ENCODE data around the gene TMPRSS9.

The TMPRSS9 gene

GRCh38 chr19:2436384-2436783, 76.3 kb downstream of the TMPRSS9 start:
- H3K4me3 ChIP-seq (ENCODE audit: low read depth, low read length), result no peak overlapping the region
- no peak for DNase-seq (ENCODE audit: low read depth)
- TF ChIP-seq, protein P1, sequence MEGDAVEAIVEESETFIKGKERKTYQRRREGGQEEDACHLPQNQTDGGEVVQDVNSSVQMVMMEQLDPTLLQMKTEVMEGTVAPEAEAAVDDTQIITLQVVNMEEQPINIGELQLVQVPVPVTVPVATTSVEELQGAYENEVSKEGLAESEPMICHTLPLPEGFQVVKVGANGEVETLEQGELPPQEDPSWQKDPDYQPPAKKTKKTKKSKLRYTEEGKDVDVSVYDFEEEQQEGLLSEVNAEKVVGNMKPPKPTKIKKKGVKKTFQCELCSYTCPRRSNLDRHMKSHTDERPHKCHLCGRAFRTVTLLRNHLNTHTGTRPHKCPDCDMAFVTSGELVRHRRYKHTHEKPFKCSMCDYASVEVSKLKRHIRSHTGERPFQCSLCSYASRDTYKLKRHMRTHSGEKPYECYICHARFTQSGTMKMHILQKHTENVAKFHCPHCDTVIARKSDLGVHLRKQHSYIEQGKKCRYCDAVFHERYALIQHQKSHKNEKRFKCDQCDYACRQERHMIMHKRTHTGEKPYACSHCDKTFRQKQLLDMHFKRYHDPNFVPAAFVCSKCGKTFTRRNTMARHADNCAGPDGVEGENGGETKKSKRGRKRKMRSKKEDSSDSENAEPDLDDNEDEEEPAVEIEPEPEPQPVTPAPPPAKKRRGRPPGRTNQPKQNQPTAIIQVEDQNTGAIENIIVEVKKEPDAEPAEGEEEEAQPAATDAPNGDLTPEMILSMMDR (IDR thresholded peaks at IDR 0.05; ENCODE audit: low read depth, low read length, missing control alignments), result no peak
- in situ Hi-C loops (cut with HindIII; ENCODE audit: low sequenced_read_pairs), result no loop called here

DNA sequence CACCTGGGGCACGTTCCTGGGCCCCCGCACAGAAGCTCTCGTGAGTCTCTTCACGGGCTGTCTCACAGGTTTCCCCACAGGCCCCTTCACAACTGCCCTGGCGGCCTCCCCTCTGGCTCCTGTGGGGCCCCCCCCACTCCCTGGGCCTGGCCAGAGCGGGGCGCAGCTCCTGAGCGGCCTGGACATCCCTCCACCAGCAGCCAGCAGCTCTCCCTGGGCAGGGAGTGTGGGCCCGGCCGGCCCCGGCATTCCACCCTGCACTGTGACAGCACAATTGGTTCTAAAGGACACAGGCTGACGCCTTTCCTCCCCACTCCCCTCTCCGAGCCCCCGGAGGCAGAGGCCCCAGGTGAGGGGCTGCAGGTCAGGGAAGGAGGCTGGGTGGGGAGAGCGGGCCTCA, 76.9 kb downstream of the TMPRSS9 start:
- in situ Hi-C loops (cut with HindIII; ENCODE audit: low sequenced_read_pairs), result no loop called here
- TF ChIP-seq, protein P1 (IDR thresholded peaks at IDR 0.05; ENCODE audit: low read depth, low read length, missing control alignments), result no peak

GRCh38 chr19:2438178-2438577, 78.1 kb downstream of the TMPRSS9 start:
- TF ChIP-seq, protein P1 (IDR thresholded peaks at IDR 0.05; ENCODE audit: low read depth, low read length, missing control alignments), result no peak
- DNase-seq (ENCODE audit: low read depth), result no peak
- in situ Hi-C loops (cut with HindIII; ENCODE audit: low sequenced_read_pairs), result no loop called here
- H3K4me3 ChIP-seq (ENCODE audit: low read depth, low read length), result no peak overlapping the region

More for the DNA sequence above, 76.9 kb downstream of the TMPRSS9 start:
- H3K4me3 ChIP-seq (ENCODE audit: low read depth, low read length), result no peak overlapping the region
- no peak for DNase-seq (ENCODE audit: low read depth)

GRCh38 chr19:2440515-2440914, 80.5 kb downstream of the TMPRSS9 start:
- in situ Hi-C loops (cut with HindIII; ENCODE audit: low sequenced_read_pairs), result no loop called here
- TF ChIP-seq, protein P1 (IDR thresholded peaks at IDR 0.05; ENCODE audit: low read depth, low read length, missing control alignments), result no peak
- H3K4me3 ChIP-seq (ENCODE audit: low read depth, low read length), result no peak overlapping the region
- DNase-seq (ENCODE audit: low read depth), result no peak

DNA sequence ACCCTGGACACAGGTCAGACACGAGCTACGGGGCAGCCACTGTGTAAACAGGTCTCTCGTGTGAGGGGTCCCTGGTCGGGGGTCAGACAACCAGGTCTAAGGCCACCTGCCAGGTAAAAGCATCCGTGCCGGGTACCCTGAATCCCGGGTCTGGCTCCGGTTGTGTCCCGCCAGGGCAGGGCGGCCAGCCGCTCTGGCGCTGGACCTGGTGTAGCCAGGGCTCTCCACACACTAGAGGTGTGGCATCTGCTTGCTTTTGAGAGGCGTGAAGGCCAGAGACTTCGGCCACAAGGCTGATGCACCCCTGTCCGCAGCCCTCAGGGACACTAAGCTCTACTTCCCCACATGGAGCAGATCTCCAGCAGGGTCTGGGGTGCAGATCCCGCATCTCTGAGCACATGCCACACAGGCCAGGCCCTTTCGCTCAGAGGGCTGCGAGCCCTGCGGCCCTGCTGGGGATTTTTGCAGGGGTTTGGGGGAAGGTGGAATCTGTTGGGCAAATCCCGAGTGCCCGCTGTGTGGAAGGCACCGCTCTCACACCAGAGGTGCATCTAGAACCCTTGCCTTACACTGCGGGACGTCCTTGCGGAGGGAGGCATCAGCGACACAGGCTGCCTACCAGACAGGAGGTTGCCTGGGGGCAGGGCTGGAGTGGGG, 81.2 kb downstream of the TMPRSS9 start:
- in situ Hi-C loops (cut with HindIII; ENCODE audit: low sequenced_read_pairs), result no loop called here
- H3K4me3 ChIP-seq (ENCODE audit: low read depth, low read length), result no peak overlapping the region
- no peak for DNase-seq (ENCODE audit: low read depth)
- TF ChIP-seq, protein P1 (IDR thresholded peaks at IDR 0.05; ENCODE audit: low read depth, low read length, missing control alignments), result no peak

DNA sequence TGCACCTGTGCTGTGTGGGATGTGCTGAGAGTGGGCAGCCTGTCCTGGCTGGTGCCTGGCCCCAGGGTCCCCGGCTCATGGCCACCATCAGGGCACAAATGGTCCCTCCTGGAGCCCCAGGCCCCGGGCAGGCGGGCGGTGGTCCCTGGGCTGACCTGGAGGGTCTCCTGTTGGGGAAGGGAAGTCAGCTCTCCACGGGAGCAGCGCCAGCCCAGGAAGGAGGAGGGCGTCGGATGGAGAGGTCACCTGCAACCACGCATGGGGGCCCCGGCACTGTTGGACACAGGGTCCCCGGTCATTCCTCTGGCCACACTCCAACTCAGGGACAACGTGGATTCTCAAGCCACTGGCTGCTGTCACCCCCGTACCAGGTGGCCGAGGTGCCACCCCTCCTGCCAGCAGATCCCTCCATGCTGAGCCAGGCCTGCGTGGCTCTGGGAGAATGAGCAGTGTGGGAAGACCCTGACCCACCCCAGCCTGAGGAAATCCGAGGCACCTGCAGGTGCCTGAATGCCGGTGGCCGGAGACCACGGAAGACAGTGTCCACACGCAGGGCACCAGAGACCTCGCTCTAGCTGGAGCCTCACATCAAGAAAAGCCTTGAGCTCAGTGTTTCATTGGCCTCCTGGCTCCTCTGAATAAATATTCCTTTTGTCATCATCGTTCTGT, 83.2 kb downstream of the TMPRSS9 start:
- H3K4me3 ChIP-seq (ENCODE audit: low read depth, low read length), result no peak overlapping the region
- TF ChIP-seq, protein P1 (IDR thresholded peaks at IDR 0.05; ENCODE audit: low read depth, low read length, missing control alignments), result no peak
- DNase-seq (ENCODE audit: low read depth), result no peak
- in situ Hi-C loops (cut with HindIII; ENCODE audit: low sequenced_read_pairs), result no loop called here
